COLO668 (cell line): ENCODE data around the gene RINT1.
"Not testable (repeated sequence)": the region's sequence is repeated elsewhere in the genome, so short reads cannot be mapped to it uniquely, and the experiment has no call there.

Experiments used
- DNase-seq: peaks from one replicate; lab custom pipeline; 2025; ENCODE audit not compliant: unreplicated experiment; lab: John Stamatoyannopoulos, UW

RINT1 gene

DNA sequence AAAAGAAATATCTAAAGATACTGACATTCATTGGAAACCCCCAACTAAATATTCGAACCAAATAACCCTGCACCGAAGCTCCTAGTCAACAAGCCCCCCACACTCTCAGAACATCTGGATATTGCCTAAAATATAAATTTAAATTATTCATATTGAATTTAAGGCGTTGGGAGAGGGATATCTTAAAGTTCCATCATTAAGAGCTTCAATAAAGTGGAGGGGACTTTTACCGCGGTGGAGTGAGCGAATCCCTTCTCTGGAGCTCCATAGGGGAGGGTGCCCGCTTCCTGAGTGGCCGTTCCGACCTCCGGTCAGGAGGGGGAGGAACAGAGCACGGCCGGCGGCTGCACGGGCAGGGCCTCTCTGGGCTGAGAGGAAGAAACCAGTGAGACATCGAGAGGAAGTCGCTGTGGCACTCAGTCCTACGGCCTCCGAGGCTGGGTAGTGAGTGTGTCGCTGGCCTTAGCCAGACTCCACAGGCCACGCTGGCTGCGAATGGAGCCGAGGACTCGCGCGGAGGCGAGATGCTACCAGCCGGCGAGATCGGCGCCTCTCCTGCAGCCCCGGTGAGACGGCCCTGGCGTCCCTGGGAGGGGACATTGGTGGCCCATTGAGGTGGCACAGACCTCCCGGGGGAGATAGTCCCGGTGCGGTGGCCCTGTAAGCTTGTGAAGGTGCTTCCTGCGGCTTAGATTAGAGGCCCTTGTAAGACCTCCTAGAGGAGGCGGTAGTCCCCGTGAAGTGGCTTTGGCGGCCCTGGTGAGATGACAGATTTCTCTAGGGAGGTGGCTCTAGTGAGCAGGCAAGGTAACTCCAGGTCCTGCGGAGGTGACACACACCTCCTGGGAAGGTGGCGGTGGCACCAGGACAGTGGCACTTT, at the start of gene RINT1:
RINT1 (plus strand) TSS at position 410 of the 880 bp plus-strand sequence; CDS start at position 525, 115 bp downstream.
- peak; percentile 88 for DNase-seq

DNA sequence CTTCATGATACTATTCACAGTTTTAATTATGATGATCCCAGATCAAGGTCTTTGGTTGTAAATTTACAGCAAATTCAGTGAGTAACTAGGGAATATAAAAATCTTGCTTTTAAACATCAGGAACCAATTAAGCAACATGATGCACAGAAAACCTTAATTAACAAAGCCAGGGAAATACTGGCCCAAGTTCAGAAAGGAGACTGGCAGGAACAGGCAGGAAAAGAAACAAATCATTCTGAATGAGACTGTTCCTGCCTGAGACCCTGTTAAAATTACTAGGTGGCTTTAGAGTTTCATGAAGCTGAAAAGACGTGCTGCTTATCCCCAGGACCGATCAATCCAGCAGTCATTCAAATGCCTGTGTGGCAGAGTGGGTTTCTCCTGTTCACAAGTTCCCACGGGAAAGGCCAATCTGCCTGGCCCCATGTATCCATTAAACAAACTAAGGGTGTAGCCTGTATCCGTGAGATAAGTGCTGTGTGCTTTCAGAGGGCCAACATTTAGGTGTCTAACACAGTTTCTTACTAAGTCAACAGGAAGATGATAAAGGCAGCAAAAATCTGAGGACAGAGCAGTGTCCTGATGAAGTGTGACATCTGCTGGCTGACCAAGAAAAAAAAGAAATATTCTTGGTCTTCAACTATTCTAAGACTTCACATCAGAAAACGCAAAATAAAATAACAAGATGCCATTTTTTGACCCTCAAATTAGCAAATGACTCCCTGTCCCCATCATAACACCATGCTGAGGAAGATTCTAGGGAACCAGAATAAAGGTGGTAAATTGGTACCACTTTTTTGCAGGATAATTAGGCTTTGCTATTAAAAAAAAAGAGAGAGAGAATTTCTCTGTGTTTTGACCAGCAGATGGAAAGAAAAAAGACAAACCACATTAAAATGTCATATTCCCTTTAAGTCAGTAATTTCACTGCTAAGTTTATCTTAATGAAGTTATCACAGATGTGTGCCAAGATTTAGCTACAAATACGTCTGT, 44.1 kb upstream of the RINT1 start:
- DNase-seq, result no peak

DNA sequence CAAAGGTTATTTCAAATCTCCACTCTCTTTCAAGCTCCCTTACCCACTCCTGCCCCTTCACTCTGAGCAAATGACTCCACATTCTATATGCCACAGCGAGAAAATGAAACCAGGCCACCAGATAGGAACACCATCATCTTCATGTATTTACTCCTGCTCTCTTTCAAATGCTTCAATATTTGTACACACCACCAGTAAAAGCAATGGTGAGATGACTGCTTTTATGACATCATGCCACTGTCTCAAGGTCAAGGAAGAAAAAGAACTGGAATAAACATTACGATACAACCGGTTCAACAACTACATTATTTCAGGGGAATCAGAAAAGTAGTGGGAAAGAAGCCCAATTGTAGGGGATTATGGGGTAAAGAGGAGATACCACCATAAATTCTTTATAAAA, 42.6 kb upstream of the RINT1 start:
- DNase-seq, result no peak

DNA sequence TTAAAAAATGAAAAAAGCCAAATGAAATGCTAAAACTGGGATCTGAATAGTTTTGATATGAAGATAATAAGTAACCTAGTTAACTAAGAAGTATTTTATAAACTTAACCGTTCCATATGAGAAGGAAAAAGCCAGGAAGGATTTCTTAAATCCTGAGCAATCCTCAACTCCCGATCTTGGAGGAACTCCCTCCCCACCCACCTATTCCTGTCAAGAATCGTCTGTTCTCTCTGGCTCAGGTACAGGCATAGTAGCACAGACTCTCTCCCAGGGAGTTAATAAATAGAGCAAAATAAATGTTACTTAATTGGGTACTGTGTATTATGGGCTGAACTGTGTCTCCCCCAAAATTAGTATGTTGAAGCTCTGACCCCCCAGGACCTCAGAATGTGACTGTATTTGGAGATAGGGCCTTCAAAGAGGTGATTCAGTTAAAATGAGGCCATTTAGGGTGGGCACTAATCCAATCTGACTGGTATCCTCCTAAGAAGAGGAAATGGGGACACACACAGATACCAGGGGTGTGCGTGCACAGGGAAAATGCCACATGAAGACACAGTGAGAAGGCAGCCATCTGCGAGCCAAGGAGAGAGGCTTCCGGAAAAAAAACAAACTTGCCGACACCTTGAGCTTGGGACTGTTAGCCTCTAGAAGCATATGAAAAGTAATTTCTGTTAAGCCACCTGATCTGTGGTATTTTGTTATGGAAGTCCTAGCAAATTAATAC, 38.6 kb upstream of the RINT1 start:
- DNase-seq, result no peak

DNA sequence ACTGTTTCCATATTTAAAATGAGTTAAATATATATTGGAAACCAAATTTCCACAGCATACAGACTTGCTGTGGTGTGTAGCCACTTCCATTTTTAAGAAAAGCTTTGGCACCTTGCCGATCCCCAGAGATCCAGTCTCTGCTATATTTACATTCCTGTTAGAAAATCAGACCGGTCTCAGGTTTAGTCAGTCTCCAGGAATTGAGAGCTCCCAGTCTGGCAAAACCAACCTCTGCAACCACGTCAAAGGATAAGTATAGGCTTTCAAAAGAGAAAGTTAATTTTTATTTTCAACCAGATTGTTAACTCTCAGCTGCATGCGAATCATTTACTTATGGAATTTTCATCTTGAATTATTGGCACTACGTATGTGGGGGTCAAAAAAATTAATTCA, 38.1 kb upstream of the RINT1 start:
- DNase-seq, result no peak

DNA sequence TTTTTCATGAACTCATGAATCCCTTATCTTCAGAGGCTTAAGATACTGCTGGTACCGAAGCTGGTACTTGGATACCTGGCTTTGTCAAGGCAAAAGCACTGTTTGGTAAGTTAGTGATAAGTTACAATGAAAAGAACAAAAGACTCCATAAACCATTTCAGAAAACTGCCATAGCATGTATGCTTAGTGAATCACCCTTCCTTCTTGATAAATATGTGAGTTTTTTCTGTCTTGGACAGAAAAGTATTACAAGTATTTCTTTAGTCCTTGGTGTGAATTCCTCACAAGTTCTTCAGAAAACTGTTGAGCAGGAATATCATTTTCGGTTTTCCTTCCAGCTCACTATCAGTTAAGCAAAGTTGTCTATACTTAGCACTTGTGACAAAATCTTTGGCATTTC, 35.5 kb upstream of the RINT1 start:
- DNase-seq, result no peak

DNA sequence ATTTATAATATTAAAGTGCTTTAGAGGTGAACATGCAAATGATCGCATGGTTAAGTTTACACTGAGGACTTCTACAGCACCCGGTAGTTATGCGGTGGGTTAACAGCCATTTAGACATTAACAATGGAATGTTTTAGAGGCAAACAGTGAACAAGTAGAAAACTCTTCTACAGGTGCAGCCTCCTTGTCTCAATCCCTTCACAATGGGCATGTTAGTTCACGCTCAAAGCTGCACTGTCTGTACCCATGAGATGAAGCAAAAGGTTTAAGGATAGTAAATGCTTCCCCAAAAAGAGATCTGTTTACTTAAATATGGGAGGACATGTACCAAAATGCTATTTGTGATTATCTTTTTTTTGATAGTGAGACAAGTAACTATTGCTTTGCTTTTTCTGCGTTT, 35.0 kb upstream of the RINT1 start:
- DNase-seq, result no peak

DNA sequence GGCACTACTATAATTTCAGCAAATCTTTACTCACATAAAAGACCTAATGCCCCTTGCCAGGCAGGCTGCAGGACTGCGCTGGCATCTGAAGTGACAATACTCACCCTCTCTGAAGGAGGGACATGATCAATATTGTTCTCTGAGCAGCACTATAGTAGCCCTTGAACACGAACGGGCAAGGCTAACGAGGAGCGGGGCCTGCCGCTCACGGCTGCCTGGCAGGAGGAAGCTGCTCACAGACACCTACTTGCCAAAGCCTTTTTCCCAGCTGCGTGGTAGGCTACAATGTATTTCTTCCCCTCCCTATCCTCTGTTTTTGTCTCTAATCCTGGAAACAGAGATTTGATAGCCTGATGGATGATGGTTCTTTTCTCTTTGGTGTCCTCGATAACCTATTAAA, 29.8 kb upstream of the RINT1 start:
- no peak for DNase-seq

DNA sequence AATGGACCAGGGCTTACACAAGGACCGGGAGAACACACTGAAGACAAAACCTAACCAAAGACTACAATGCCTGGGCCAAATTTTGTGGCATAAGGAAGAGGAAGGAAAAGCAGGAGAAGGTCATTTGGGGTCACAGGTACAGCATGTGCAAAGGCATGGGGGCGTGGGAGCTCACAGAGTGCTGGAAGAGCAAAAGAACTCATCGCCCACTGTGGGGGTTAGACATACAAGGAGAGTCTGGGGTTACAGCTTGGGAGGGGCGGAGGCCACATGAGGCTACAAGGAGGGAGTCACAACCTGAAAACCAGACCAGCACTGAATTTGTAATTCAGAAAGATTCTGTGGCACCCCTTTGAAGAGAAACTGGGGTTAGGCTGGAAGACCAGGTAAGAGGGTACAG, 19.6 kb upstream of the RINT1 start:
- no peak for DNase-seq

DNA sequence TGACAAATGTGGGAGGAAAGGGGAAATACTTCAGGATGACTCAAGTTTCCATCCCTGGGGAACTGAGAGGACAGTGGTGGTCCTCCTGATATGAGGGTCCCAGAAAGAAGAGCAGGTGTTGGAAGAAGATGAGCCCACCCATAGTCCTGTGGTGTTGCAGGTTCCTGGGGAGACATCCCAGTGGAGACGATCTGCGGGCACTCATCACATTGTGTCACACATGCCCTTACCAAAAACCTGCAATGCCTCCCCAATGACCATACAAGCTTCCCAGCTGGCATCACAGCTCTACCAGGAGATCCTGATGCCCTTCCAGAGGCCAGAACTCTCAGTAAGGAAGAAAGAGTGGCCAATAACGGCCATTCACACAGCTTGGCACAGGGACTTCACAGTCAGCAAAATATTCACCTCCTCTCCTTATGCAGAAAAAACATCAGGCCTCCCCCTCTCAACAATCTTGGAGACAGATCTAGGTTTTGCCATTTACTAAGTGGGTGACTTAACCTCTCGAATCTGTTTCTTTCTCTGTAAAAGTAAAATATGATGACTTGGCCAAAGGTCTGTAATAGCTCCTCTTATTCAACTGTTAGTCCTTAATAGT, 19.0 kb upstream of the RINT1 start:
- DNase-seq, result no peak

DNA sequence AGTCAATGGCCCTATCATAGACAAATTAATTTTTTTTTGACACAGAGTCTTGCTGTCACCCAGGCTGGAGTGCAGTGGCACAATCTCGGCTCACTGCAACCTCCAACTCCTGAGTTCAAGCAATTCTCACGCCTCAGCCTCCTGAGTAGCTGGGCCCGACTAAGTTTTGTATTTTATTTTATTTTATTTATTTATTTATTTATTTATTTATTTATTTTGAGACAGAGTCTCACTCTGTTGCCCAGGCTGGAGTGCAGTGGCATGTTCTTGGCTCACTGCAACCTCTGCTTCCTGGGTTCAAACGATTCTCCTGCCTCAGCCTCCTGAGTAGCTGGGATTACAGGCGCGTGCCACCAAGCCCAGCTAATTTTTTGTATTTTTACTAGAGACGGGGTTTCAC, 16.4 kb upstream of the RINT1 start:
- DNase-seq, result not testable (repeated sequence)

DNA sequence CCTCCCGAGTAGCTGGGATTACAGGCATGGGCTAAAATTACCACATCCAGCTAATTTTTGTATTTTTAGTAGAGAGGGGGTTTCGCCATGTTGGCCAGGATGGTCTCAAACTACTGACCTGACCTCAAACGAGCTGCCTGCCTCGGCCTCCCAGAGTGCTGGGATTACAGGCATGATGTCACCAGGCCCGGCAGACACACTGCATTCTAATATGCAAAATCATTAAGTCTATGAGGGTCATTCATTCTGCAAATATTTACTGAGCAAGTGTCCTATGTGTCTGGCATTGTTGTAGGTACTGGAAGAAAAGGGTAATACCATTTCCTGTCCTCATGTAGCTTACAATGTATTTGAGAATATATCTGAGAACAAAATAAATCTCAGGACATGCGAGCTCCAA, 12.6 kb upstream of the RINT1 start:
- DNase-seq, result no peak

DNA sequence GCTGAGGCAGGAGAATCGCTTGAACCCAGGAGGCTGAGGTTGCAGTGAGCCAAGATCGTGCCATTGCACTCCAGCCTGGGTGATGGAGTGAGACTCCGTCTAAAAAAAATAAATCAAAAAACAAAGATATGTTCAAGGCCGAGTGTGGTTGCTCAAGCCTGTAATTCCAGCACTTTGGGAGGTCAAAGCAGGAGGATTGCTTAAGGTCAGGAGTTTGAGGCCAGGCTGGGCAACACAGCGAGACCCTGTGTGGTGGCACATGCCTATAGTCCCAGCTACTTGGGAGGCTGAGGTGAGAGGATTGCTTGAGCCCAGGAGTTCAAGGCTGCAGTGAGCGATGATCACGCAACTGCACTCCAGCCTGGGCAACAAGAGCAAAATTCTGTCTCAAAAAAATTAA, 11.4 kb upstream of the RINT1 start:
- DNase-seq, result not testable (repeated sequence)

DNA sequence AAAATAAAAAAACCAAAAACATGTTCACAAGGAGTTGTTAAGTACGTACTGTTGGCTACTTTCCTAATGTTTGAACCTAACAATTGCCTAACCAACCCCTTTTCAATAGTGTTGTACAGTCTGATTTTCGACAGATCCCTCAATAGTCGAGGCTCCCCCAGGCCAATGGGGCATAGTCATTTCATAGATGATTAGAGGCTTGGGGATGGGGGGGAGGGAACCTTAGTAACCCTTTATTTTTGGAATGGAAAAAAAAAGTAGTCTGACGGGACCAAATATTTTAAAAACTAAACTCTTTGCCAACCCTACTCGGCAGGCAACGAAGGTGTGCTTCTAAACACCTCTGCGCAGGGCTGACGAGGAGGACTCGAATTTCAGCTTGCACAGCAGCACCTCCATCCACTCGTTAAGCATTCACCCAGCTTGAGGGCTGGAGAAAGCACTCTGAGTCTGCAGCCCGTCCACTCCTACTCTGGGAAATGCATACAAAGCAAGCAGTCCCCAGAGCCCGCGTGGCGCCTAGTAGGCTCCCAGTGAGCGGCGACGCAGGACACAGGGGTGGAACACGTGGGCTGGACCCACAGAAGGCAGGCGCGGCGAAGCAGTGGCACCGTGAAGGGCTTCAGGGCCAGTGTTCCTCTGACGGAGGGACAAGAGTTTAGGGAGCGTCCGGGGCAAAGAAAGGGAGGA, 10.8 kb upstream of the RINT1 start:
- DNase-seq, result peak; percentile 74

DNA sequence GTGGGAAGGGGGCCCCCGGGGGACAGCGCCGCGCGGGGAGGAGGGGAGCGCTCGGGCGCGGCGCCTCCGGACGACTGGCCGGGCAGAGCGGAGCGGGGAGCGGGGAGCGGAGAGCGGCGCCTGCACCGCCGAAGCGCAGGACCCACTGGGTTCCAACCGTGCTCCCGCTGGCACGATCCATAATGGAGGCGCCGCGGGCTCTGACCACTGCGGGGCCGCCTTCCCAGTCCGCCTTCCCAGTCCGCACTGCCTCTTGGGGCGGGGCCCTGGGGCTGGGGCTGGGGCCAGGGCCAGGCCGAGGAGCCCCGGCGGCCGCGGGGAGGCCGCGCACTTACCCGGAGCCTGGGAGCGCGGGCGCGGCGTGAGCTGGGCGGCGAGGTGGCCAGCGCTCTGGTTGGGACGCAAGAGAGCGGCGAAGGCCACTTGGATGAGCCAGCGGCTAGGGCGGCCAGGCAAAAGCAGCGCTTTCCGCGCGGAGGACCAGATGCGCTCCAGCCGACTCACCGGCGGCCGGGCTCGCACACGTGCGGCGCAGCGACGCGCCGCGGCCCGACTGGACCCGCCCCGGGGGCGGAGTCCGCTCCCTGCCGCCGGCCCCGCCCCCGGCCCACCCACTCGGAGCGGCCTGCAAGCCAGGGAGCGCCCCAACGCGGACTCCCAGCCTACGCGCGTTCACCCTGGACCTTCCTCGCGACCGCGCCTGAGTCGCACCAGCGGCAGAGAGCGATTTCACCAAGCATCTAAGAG, 10.1 kb upstream of the RINT1 start, which contains the start of gene PUS7:
PUS7 (minus strand) TSS at position 555 of the 747 bp plus-strand sequence. CDS start 13,759 bp downstream, outside the sequence.
- DNase-seq, result peak; percentile 96

DNA sequence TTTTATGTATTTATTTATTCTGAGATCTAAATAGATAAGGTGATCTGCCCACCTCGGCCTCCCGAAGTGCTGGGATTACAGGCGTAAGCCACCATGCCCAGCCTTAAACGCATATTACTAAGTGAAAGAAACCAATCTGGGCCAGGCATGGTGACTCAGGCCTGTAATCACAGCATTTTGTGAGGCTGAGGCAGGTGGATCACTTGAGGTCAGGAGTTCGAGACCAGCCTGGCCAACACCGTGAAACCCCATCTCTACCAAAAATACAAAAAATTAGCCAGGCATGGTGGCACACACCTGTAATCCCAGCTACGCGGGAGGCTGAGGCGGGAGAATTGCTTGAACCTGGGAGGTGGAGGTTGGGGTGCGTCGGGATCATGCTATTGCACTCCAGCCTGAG, 7.6 kb upstream of the RINT1 start:
- DNase-seq, result not testable (repeated sequence)

DNA sequence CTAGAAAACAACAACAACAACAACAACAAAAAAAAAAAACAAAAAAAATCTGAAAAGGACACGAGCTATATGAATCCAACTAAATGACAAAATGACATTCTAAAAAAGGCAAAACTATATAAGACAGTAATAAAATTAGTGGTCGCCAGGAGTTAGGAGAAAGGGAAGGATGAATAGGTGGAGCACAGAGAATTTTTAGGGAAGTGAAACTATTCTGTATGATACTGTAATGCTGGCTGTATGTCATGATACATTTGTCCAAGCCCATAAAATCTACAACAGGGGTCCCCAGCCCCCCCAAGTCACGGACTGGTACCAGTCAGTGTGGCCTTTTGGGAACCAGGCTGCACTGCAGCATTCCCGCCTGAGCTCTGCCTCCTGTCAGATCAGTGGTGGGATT, 7.2 kb upstream of the RINT1 start:
- no peak for DNase-seq

DNA sequence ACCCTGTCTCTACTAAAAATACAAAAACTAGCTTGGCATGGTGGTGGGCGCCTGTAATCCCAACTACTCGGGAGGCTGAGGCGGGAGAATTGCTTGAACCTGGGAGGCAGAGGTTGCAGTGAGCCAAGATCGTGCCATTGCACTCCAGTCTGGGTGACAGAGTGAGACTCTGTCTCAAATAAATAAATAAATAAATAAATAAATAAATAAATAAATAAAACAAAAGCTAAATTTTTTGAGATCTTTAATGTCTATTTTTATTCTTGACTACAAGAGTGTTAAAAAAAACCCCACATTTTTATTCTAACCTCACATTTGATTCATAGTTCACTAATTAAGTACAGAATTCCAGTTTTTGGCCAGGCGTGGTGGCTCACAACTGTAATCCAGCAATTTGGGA, 4.3 kb upstream of the RINT1 start:
- not testable (repeated sequence) for DNase-seq

DNA sequence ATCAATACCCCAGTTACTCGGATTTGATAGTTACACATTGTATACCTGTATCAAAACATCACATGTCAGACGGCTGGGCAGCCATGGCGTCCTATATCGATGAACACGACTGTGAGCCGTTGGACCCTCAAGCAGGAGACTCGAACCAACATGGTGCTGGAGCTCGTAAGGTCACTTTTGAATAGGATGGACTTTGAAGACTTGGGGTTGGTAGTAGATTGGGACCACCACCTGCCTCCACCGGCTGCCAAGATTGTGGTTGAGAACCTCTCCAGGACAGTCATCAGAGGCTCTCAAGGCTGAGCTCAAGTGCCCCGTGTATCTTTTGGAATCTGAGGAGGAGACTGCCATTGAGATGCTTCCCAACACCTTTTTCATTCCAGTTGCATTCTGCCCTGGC, 1.9 kb upstream of the RINT1 start:
- no peak for DNase-seq
